ENCODE data around the gene TSACC. TPM values are rescaled to one million over a fixed set of nuclear protein-coding genes. Genes with fewer than 3 reads are reported as not detected.

Gene TSACC
- total and polyA plus RNA-seq, 2 of the 8 experiments (the other 6 are each of a cell fraction or from before 2014, with no cell fraction given) = 1.0 to 5.0 TPM

- H3K9me3 ChIP-seq (ENCODE audit: insufficient read depth in 2 of 2, low read depth in 1 of 2, low read length in 1 of 2) = no peaks in the 10 kb centered on the region
- CTCF ChIA-PET (ENCODE audit: partially characterized antibody) = interaction anchor here (0.6 to 26.1 kb wide), 11 partner anchors 6 to 198 kb away, joined by 3 to 574 read pairs (median 156); partner anchors contain the start of gene RHBG
- H2AK5ac ChIP-seq (ENCODE audit: low read depth, low read length) = peak overlapping the region; percentile 7
- POLR2A ChIA-PET (ENCODE audit: partially characterized antibody) = interaction anchor here (0.7 to 7.3 kb wide), 7 partner anchors 11 to 81 kb away, joined by 3 to 26 read pairs (median 4); no protein-coding TSS in a partner anchor
- H3K27ac ChIP-seq (ENCODE audit: low read depth, low read length) = no peak overlapping the region
- no peak overlapping the region; the same call in 1 of the 2 replicates for H4K8ac ChIP-seq (ENCODE audit: extremely low read depth, insufficient read depth, low read length)
- peak overlapping the region; percentile 5 for H4K91ac ChIP-seq (replicated peaks; ENCODE audit: insufficient read length, low read length)
- H3K23me2 ChIP-seq (ENCODE audit: low read depth, low read length) = peaks cover 4% of the 10 kb centered on the region; the same call in 1 of the 2 replicates
- H2BK120ac ChIP-seq (replicated peaks; ENCODE audit: low read depth, low read length) = peak overlapping the region; percentile 38
- no peak overlapping the region for H3K23ac ChIP-seq (ENCODE audit: insufficient read length)
- H2BK12ac ChIP-seq (ENCODE audit: low read depth, low read length) = peak overlapping the region; percentile 89; the same call in 1 of the 2 replicates
- no peak overlapping the region for H3K56ac ChIP-seq (replicated peaks; ENCODE audit: insufficient read length, low read depth, low read length)
- no peak overlapping the region for H2AFZ ChIP-seq (ENCODE audit: low read length)
- H3K4me2 ChIP-seq (ENCODE audit: insufficient read depth in 1 of 2, low read depth in 2 of 2, low read length in 2 of 2) = peak overlapping the region in 1 of 2 experiments; percentile 22; a peak in 2 of 4 replicates
- no peak overlapping the region for H3K9ac ChIP-seq (replicated peaks in 1 of 4; ENCODE audit: extremely low read depth in 1 of 4, low read depth in 3 of 4, low read length in 3 of 4)
- peak overlapping the region; percentile 21 for H2BK15ac ChIP-seq (ENCODE audit: low read length)
- H2BK20ac ChIP-seq (ENCODE audit: low read length) = peak overlapping the region; percentile 88
- peak overlapping the region; percentile 64 for H3K18ac ChIP-seq (ENCODE audit: extremely low read depth, low read length)
- DNase-seq (ENCODE audit: low read depth in 1 of 2, low spot score in 2 of 2) (no peak), FAIRE-seq (no peak)
- H3K79me2 ChIP-seq (ENCODE audit: control insufficient read depth in 1 of 2, insufficient read depth in 2 of 2, low read length in 2 of 2) = no peaks in the 10 kb centered on the region
- H3K14ac ChIP-seq (ENCODE audit: insufficient read length) = no peak overlapping the region
- H2BK5ac ChIP-seq (ENCODE audit: low read depth, low read length) = peak overlapping the region; percentile 45; the same call in 1 of the 2 replicates
- H3K4ac ChIP-seq (replicated peaks; ENCODE audit: insufficient read length, low read depth, low read length) = no peak overlapping the region
- H3K4me3 ChIP-seq (ENCODE audit: extremely low read depth in 1 of 4, insufficient read depth in 2 of 4, low read depth in 3 of 4, low read length in 4 of 4) = 0 out of 8 replicates have a peak overlapping the region, but pooled peaks of 1 of the 4 experiments have one; percentile 6
- no peaks in the 10 kb centered on the region for H3K79me1 ChIP-seq (ENCODE audit: low read depth, low read length)
- WGBS, 2 experiments (ENCODE audit: extremely low coverage in 1 of 2, insufficient coverage in 1 of 2, insufficient read length in 1 of 2, insufficient replicate concordance in 2 of 2, low coverage in 1 of 2, low lambda C conversion rate in 2 of 2, missing lambda C conversion rate in 1 of 2) = 74% methylated on average over 8 of the region's 8 CpGs; no CpG with 5 or more reads in 1 of the 2 experiments
- TF ChIP-seq JUND (IDR thresholded peaks at IDR 0.05; ENCODE audit: low read length) (no peak), BACH1 (IDR thresholded peaks at IDR 0.05; ENCODE audit: low read length) (no peak), TAF1 (IDR thresholded peaks at IDR 0.05; ENCODE audit: low read depth, low read length) (no peak), JUN (IDR thresholded peaks at IDR 0.05; ENCODE audit: low read depth, low read length) (no peak), SUZ12 (IDR thresholded peaks at IDR 0.05; ENCODE audit: low read length) (no peak), CTBP2 (IDR thresholded peaks at IDR 0.05; ENCODE audit: borderline replicate concordance, insufficient read depth, insufficient read length, low read length) (no peak)
- peaks cover 10 to 47% (median 33%) of the 10 kb centered on the region in 4 experiments for H3K4me1 ChIP-seq (replicated peaks in 1 of 4; ENCODE audit: control insufficient read depth in 3 of 4, insufficient read depth in 4 of 4, low read length in 3 of 4)
- peaks cover 14 to 54% (median 50%) of the 10 kb centered on the region in 4 experiments for H3K27me3 ChIP-seq (replicated peaks in 1 of 4; ENCODE audit: control insufficient read depth in 3 of 4, extremely low read depth in 1 of 4, insufficient read depth in 3 of 4, low read length in 3 of 4)
- no peak overlapping the region for H4K5ac ChIP-seq (ENCODE audit: insufficient read length, low read depth, low read length)
- H4K20me1 ChIP-seq (replicated peaks in 1 of 2; ENCODE audit: control insufficient read depth in 1 of 2, insufficient read depth in 2 of 2, low read length in 2 of 2) = no peaks in the 10 kb centered on the region
- H3K36me3 ChIP-seq (ENCODE audit: control insufficient read depth in 2 of 4, insufficient read depth in 4 of 4, low read length in 3 of 4) = no peaks in the 10 kb centered on the region
These were observed 53.4 kb downstream of the TSACC start for GRCh38 chr1:156391701-156392100.

Measured in H1 (cell line).